GM12865 (cell line): ENCODE measurements around the gene KIF13A.
"Not testable (repeated sequence)": the region's sequence is repeated elsewhere in the genome, so short reads cannot be mapped to it uniquely, and the experiment has no call there.

Source experiments
- DNase-seq: peaks from one replicate; pipeline ENCODE4 v3.0.0; 2010; ENCODE audit warnings: low read depth
- H3K4me3 ChIP-seq: 2 replicates; pipeline ENCODE4 v1.5.1; 2011; ENCODE audit warnings: mild to moderate bottlenecking, low read depth, low read length, control low read depth
- CTCF ChIP-seq: IDR thresholded peaks from 2 replicates; pipeline ENCODE4 v1.5.1; 2011; ENCODE audit warnings: low read length, control low read depth, low read depth, inconsistent platforms; ENCODE audit not compliant: insufficient read depth; ENCODE audit errors: missing control alignments

KIF13A gene

GRCh38 chr6:17744019-17744756, 243.2 kb downstream of the KIF13A start:
- TF ChIP-seq CTCF: no peak
- DNase-seq: no peak
- no peak overlapping the region for H3K4me3 ChIP-seq

- no peak for TF ChIP-seq CTCF
- no peak for DNase-seq
- no peak overlapping the region for H3K4me3 ChIP-seq
Measured at GRCh38 chr6:17741507-17741906, 245.9 kb downstream of the KIF13A start.

GRCh38 chr6:17740559-17741220, 246.7 kb downstream of the KIF13A start:
- TF ChIP-seq CTCF: no peak
- H3K4me3 ChIP-seq: no peak overlapping the region
- no peak for DNase-seq

- no peak for TF ChIP-seq CTCF
- DNase-seq: no peak
- no peak overlapping the region for H3K4me3 ChIP-seq
Measured at GRCh38 chr6:17737704-17738252, 249.7 kb downstream of the KIF13A start.

GRCh38 chr6:17735311-17735710, 252.1 kb downstream of the KIF13A start:
- H3K4me3 ChIP-seq, DNase-seq: not testable (repeated sequence)

- H3K4me3 ChIP-seq: no peak overlapping the region
- no peak for DNase-seq
- no peak for TF ChIP-seq CTCF
Measured at GRCh38 chr6:17730078-17730704, 257.2 kb downstream of the KIF13A start.

GRCh38 chr6:17729223-17730077, 258.0 kb downstream of the KIF13A start:
- no peak overlapping the region for H3K4me3 ChIP-seq
- no peak for TF ChIP-seq CTCF
- no peak for DNase-seq
